ENCODE results near the gene PCDHGB1.
"Not testable (repeated sequence)": the region's sequence is repeated elsewhere in the genome, so short reads cannot be mapped to it uniquely, and the experiment has no call there.

PCDHGB1 gene

DNA sequence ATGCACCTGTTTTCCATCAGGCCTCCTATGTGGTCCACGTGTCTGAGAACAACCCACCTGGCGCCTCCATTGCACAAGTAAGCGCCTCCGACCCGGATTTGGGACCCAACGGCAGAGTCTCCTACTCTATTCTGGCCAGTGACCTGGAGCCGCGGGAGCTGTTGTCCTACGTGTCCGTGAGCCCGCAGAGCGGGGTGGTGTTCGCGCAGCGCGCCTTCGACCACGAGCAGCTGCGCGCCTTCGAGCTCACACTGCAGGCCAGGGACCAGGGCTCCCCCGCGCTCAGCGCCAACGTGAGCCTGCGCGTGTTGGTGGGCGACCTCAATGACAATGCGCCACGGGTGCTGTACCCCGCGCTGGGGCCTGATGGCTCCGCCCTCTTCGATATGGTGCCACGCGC lies 1.7 kb downstream of the PCDHGB1 start:
- no peak for DNase-seq

DNA sequence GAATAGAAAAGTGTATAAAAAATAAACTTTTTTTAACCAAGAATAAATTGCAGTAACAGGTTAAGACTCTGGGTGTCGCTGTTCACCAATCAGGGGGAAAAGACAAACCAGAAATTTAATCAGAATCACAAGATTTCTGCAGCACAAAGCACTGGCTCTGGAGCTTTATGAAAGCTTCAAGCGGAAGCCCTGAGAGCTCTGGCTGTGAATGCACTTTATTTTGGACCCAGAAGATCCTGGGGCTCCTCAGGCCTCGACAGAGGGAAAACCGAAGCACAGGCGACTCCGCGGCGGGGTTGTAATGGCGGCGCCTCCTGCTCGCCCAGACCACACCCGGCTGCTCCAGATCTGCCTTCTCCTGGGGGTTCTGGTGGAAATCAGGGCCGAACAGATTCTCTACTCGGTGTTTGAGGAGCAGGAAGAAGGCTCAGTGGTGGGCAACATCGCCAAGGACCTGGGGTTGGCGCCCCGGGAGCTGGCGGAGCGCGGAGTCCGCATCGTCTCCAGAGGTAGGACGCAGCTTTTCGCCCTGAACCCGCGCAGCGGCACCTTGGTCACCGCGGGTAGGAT lies 5.1 kb downstream of the PCDHGB1 start, which contains the start of gene PCDHGA4:
Gene PCDHGA4, plus strand, starts transcription at position 122 of the 570 bp plus-strand sequence. Its CDS starts 87 bp downstream, at position 209.
- no peak for DNase-seq

GRCh38 chr5:141355641-141356040 lies 5.7 kb downstream of the PCDHGB1 start:
- no peak for DNase-seq

DNA sequence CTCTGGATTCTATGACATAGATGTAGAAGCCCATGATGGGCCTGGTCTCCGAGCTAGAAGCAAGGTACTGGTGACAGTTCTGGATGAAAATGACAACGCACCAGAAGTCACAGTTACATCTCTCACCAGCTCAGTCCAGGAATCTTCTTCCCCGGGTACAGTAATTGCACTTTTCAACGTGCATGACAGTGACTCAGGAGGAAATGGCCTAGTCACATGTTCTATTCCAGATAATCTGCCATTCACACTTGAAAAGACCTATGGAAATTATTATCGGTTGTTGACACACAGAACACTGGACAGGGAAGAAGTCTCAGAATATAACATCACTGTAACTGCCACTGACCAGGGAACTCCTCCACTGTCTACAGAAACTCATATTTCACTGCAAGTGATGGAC lies 6.2 kb downstream of the PCDHGB1 start:
- no peak for DNase-seq

- no peak for DNase-seq
Observed at GRCh38 chr5:141356950-141357349, 7.1 kb downstream of the PCDHGB1 start.

DNA sequence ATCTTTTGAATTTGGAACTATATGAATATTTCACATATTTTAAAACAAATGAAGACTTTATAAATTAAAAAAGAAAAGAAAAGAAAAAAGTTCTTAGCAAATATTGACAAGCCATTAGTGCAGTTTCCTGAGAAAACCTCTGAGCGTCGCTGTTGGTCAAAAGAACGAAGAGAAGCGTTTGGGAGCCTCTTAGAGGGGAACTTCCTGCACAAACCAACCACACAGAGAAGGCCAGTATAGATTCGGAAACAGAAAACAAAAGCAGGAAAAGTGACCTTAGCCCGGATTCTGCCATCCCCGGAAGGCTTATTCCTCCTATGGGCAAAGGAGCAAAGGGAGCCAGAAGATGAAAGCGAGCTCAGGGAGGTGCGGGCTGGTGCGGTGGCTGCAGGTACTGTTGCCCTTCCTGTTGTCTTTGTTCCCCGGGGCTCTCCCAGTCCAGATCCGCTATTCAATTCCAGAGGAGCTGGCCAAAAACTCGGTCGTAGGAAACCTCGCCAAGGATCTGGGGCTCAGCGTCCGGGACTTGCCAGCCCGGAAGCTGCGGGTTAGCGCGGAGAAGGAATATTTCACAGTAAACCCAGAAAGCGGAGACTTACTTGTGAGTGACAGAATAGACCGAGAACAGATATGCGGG lies 10.0 kb downstream of the PCDHGB1 start, which contains the start of gene PCDHGB2:
Gene PCDHGB2, plus strand, starts transcription at position 205 of the 637 bp plus-strand sequence. Its CDS starts 142 bp downstream, at position 347.
- no peak for DNase-seq

- DNase-seq, result no peak
Observed at GRCh38 chr5:141360685-141361084, 10.8 kb downstream of the PCDHGB1 start.

GRCh38 chr5:141362719-141363118 lies 12.8 kb downstream of the PCDHGB1 start:
- DNase-seq, result no peak

- no peak for DNase-seq
Observed at GRCh38 chr5:141363952-141364660, 14.2 kb downstream of the PCDHGB1 start, which contains the start of gene PCDHGA5. Gene PCDHGA5 (plus strand): TSS chr5:141364162. CDS start chr5:141364331, 169 bp downstream.

DNA sequence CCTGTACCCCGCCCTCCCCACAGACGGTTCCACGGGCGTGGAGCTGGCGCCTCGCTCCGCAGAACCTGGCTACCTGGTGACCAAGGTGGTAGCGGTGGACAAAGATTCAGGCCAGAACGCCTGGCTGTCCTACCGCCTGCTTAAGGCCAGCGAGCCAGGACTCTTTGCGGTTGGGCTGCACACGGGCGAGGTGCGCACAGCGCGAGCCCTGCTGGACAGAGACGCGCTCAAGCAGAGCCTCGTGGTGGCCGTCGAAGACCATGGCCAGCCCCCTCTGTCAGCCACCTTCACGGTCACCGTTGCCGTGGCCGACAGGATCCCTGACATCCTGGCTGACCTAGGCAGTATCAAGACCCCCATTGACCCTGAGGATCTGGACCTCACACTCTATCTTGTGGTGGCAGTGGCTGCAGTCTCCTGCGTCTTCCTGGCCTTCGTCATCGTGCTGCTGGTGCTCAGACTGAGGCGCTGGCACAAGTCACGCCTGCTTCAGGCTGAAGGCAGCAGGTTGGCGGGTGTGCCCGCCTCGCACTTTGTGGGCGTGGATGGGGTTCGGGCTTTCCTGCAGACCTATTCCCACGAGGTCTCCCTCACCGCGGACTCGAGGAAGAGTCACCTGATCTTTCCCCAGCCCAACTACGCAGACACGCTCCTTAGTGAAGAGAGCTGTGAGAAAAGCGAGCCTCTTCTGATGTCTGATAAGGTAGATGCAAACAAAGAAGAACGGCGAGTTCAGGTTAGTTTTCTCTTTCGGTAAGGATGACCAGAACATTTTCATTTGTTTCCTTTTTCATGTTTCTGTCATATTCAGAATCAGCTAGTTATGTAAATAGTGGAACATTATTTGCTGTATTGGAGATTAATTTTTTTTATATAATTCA lies 16.4 kb downstream of the PCDHGB1 start:
- DNase-seq, result no peak

DNA sequence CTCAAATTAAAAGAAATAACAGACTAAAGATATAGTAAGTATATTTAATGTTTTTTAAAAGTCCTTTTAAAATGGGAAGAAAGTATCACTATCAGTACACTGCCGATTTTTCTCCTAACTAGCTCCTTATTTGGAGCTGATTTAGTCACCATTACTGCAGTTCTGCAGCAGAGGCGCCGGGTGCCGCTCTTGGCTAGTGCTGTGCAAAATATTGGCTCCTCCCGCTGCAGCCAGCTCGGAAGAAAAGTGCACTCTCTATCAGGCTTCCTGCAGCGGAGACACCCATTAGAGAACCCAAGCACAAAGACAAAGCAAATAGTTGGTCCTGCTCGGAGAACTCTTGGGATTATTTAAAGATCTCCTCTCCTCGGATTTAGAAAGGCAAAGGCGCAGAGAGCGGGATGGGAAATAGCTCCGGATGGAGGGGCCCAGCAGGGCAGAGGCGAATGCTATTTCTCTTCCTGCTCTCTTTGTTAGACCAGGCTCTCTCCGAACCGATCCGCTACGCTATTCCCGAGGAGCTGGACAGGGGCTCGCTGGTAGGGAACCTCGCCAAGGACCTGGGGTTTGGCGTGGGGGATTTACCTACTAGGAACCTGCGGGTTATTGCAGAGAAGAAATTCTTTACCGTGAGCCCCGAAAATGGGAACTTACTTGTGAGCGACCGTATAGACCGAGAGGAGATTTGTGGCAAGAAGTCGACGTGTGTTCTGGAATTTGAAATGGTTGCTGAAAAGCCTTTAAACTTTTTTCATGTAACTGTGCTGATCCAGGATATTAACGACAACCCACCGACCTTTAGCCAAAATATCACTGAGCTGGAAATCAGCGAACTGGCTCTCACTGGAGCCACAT lies 20.3 kb downstream of the PCDHGB1 start, which contains the start of gene PCDHGB3:
Gene PCDHGB3, plus strand, starts transcription at position 249 of the 855 bp plus-strand sequence. Its CDS starts 153 bp downstream, at position 402.
- no peak for DNase-seq

DNA sequence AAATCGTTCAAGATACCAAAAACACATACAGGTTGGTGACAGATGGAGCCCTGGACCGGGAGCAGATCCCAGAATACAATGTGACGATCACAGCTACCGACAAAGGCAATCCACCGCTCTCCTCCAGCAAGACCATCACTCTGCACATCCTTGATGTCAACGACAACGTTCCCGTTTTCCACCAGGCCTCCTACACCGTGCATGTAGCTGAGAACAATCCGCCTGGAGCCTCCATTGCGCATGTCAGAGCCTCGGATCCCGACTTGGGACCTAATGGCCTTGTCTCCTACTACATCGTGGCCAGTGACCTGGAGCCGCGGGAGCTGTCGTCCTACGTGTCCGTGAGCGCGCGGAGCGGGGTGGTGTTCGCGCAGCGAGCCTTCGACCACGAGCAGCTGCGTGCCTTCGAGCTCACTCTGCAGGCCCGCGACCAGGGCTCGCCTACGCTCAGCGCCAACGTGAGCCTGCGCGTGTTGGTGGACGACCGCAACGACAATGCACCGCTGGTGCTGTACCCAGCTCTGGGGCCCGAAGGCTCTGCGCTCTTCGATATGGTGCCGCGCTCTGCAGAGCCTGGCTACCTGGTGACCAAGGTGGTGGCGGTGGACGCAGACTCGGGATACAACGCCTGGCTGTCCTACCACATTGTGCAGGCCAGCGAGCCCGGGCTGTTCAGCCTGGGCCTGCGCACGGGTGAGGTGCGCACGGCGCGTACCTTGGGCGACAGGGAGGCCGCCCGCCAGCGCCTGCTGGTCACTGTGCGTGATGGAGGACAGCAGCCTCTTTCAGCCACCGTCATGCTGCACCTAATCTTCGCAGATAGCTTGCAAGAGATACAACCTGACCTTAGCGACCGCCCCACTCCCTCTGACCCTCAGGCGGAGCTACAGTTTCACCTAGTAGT lies 21.9 kb downstream of the PCDHGB1 start:
- DNase-seq, result no peak

GRCh38 chr5:141373673-141374317 lies 23.9 kb downstream of the PCDHGB1 start, which contains the start of gene PCDHGA6:
Gene PCDHGA6 (plus strand): TSS chr5:141373891. CDS start chr5:141374084, 193 bp downstream.
- no peak for DNase-seq

DNA sequence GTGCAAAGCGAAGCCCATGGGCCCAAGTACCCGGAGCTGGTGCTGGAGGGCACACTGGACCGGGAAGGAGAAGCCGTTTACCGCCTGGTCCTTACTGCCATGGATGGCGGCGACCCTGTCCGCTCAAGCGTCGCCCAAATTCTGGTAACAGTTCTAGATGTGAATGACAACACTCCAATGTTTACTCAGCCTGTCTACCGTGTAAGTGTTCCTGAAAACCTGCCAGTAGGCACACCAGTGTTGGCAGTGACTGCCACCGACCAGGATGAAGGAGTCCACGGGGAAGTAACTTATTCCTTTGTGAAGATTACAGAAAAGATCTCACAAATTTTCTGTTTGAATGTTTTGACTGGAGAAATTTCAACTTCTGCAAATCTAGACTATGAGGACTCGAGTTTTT lies 24.7 kb downstream of the PCDHGB1 start:
- no peak for DNase-seq

GRCh38 chr5:141375444-141376155 lies 25.7 kb downstream of the PCDHGB1 start:
- not testable (repeated sequence) for DNase-seq

DNA sequence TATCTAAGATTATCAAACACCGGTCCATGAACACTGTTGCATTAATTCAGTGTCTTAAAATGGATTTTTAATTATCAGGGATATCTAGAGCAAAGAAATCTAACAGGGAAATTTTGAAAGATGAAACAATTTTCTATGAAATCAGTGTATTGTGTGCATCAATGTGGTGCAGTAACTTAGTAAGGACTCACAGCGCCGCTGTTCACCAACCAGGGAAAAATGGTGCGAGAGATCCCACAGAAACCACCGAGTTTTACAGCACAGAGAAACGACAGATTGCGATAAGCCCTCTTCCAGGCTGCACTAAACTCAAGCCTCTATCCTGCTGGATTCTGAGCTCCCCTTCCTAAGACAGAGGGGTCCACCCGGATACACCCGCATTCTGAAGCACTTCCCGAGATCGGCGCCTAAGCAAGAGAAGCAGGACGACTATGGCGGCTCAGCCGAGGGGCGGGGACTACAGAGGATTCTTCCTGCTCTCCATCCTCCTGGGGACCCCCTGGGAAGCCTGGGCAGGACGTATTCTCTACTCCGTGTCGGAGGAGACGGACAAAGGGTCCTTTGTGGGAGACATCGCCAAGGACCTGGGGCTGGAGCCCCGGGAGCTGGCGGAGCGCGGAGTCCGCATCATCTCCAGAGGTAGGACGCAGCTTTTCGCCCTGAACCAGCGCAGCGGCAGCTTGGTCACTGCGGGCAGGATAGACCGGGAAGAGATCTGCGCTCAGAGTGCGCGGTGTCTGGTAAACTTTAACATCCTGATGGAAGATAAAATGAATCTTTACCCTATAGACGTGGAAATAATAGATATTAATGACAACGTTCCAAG lies 32.8 kb downstream of the PCDHGB1 start, which contains the start of gene PCDHGA7:
Gene PCDHGA7, plus strand, starts transcription at position 274 of the 826 bp plus-strand sequence. Its CDS starts 158 bp downstream, at position 432.
- no peak for DNase-seq

DNA sequence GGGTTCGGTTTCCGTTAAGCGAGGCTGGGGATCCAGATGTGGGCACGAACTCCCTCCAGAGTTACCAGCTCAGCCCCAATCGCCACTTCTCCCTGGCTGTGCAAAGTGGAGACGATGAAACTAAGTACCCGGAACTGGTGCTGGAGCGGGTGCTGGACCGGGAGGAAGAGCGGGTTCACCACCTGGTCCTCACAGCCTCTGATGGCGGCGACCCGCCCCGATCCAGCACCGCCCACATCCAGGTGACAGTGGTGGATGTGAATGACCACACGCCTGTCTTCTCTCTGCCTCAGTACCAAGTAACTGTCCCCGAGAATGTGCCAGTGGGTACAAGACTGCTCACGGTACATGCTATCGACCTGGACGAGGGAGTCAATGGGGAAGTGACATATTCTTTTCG lies 33.4 kb downstream of the PCDHGB1 start:
- no peak for DNase-seq
